CD4-positive, alpha-beta T cell (primary cell): Measurements from ENCODE around the gene PLEKHM2. TPM values are rescaled to one million over a fixed set of nuclear protein-coding genes. Genes with fewer than 3 reads are reported as not detected.

Experiments
- ATAC-seq: fragments of 200-7000 bp; cut with Tn5 transposase; one replicate; pipeline ENCODE4 v1.10.0; 2022; ENCODE audit warnings: mild to moderate bottlenecking; ENCODE audit not compliant: poor library complexity
- CTCF ChIA-PET: fragments of 350-600 bp; sonication (Branson Sonifier 250); formaldehyde crosslinking; loops from one replicate; lab custom pipeline; 2021; ENCODE audit warnings: antibody characterized with exemption, inconsistent platforms; lab: Charles Lee
- POLR2A ChIA-PET: fragments of 350-600 bp; sonication (Branson Sonifier 250); formaldehyde crosslinking; loops from one replicate; lab custom pipeline; 2021; ENCODE audit warnings: antibody characterized with exemption, inconsistent platforms; lab: Charles Lee
- DNase-seq, 14 experiments: peaks; one replicate each; pipeline ENCODE4 v3.0.0-alpha.2; 2013 to 2020; ENCODE audit warnings: mixed read lengths in 2 of 14
- H3K27ac ChIP-seq, 2 donors: one replicate each; pipeline versions ENCODE4 v1.5.1 to v1.7.0; 2013; ENCODE audit warnings: low read length in 2 of 2, low read depth in 1 of 2, mild to moderate bottlenecking in 1 of 2
- H3K27me3 ChIP-seq, 2 experiments: 1 replicate in 1 of 2; 2 replicates in 1 of 2; pipeline versions ENCODE4 v1.6.1 to v1.7.0; 2013; ENCODE audit warnings: low read length in 2 of 2, control low read depth in 1 of 2, mild to moderate bottlenecking in 1 of 2, moderate library complexity in 1 of 2; ENCODE audit not compliant: insufficient read depth in 2 of 2, control insufficient read depth in 1 of 2
- H3K36me3 ChIP-seq: one replicate; pipeline ENCODE4 v1.6.1; 2013; ENCODE audit warnings: low read length, control low read depth; ENCODE audit not compliant: insufficient read depth
- H3K4me1 ChIP-seq: one replicate; pipeline ENCODE4 v1.6.1; 2013; ENCODE audit warnings: low read length, control low read depth; ENCODE audit not compliant: insufficient read depth
- H3K4me3 ChIP-seq: one replicate; pipeline ENCODE4 v1.5.1; 2013; ENCODE audit warnings: mild to moderate bottlenecking, low read length, moderate library complexity
- H3K9me3 ChIP-seq, 2 experiments: 1 replicate in 1 of 2; 2 replicates in 1 of 2; pipeline versions ENCODE4 v1.6.1 to v1.7.0; 2013; ENCODE audit warnings: low read length in 2 of 2, mild to moderate bottlenecking in 2 of 2, control low read depth in 1 of 2, moderate library complexity in 1 of 2; ENCODE audit not compliant: control insufficient read depth in 1 of 2, insufficient read depth in 1 of 2
- H3K27ac Mint-ChIP-seq: one replicate; pipeline ENCODE4 v1.8.0; 2020; ENCODE audit warnings: mixed read lengths
- H3K27me3 Mint-ChIP-seq: one replicate; pipeline ENCODE4 v1.8.0; 2021; ENCODE audit warnings: mixed read lengths
- H3K36me3 Mint-ChIP-seq: one replicate; pipeline ENCODE4 v1.8.0; 2021; ENCODE audit warnings: low read depth, mixed read lengths
- H3K4me1 Mint-ChIP-seq: one replicate; pipeline ENCODE4 v1.8.0; 2021; ENCODE audit warnings: low read depth, mixed read lengths
- H3K4me3 Mint-ChIP-seq: one replicate; pipeline ENCODE4 v1.8.0; 2020; ENCODE audit warnings: mild to moderate bottlenecking, mixed read lengths
- H3K9me3 Mint-ChIP-seq: one replicate; pipeline ENCODE4 v1.8.0; 2020; ENCODE audit warnings: mixed read lengths
- intact Hi-C, 2 experiments: fragments of 100-400 bp; cut with DNase I in 1 of 2; cut with micrococcal nuclease in 1 of 2; formaldehyde crosslinking; loops; one replicate each; pipeline versions ENCODE4 v1.15.1 to v1.9.0; 2023 to 2025; cut with DNase I, micrococcal nuclease
- total RNA-seq, 174 experiments: library from RNA in 2 of 174; stranded (reverse) in 2 of 174; gene quantifications; one replicate each; pipeline ENCODE4 v1.2.3 and lab custom pipeline; 2021 to 2026
- TF ChIP-seq, protein P1 (sequence below): fragments of 200-600 bp; IDR thresholded peaks from one replicate; pipeline ENCODE4 v1.8.0; 2022; ENCODE audit warnings: antibody characterized with exemption, mild to moderate bottlenecking

Gene PLEKHM2
- total RNA-seq, 2 experiments from 2014 or later, result 77.5 to 82.0 TPM

DNA sequence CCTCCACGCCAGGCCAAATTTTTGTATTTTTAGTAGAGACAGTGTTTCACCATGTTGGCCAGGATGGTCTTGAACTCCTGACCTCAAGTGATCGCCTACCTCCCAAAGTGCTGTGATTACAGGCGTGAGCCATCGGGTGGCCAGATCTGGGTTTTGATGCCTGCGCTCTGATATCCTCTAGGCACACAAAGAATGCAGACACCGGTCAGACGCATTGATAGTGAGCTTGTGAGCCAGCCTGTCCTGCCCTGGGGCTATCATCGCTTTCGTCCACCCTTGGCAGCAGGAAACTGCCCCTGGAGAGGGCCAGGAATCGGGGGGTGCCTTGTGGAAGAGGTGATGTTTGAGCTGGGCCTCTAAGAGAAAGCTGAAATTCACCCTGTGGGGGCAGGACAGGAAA is 78.4 kb downstream of the PLEKHM2 start:
- TF ChIP-seq, protein P1, sequence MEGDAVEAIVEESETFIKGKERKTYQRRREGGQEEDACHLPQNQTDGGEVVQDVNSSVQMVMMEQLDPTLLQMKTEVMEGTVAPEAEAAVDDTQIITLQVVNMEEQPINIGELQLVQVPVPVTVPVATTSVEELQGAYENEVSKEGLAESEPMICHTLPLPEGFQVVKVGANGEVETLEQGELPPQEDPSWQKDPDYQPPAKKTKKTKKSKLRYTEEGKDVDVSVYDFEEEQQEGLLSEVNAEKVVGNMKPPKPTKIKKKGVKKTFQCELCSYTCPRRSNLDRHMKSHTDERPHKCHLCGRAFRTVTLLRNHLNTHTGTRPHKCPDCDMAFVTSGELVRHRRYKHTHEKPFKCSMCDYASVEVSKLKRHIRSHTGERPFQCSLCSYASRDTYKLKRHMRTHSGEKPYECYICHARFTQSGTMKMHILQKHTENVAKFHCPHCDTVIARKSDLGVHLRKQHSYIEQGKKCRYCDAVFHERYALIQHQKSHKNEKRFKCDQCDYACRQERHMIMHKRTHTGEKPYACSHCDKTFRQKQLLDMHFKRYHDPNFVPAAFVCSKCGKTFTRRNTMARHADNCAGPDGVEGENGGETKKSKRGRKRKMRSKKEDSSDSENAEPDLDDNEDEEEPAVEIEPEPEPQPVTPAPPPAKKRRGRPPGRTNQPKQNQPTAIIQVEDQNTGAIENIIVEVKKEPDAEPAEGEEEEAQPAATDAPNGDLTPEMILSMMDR, result no peak
- ChIA-PET POLR2A (no interaction called here), CTCF (no interaction called here)
- Mint-ChIP-seq H3K9me3 (no peaks in the 10 kb centered on the region), H3K36me3 (no peaks in the 10 kb centered on the region), H3K27ac (no peak overlapping the region), H3K4me3 (no peak overlapping the region), H3K4me1 (peaks cover under 1% of the 10 kb centered on the region), H3K27me3 (peaks cover 47% of the 10 kb centered on the region)
- peaks cover 12% of the 10 kb centered on the region for H3K4me1 ChIP-seq
- peaks cover 19 to 28% of the 10 kb centered on the region in 2 experiments for H3K27me3 ChIP-seq
- no peak for ATAC-seq
- H3K36me3 ChIP-seq, result no peaks in the 10 kb centered on the region
- H3K4me3 ChIP-seq, result no peak overlapping the region
- intact Hi-C loops, result no loop called here
- H3K27ac ChIP-seq, result no peak overlapping the region
- no peak for DNase-seq
- H3K9me3 ChIP-seq, result no peaks in the 10 kb centered on the region

DNA sequence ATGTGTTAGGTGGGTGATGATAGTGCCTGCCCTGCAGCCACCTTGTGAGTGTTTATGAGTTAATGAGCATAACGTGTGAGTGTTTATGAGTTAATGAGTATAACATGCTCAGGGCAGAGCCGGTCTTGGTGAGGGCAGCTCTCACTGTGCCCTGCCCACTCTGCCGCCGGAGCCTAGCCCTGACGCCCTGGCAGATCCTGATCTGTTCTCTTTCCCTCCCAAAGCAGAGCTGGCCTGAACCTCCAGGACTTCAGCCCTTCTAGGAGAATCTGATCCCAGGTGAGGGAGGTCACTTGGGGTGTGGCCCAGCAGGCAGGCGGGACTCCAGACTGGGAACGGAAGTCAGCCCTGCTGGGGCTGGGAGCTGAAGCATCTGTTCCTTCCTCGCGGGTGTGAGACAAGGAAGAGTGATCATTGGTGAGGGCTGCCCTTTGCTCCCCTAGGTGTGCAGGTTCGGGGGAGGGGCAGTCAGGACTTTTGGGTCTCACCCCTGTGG is 80.2 kb downstream of the PLEKHM2 start:
- ATAC-seq (no peak), DNase-seq (no peak)
- TF ChIP-seq, protein P1, result no peak
- Histone ChIP-seq H3K4me1 (peaks cover 3% of the 10 kb centered on the region), H3K36me3 (no peaks in the 10 kb centered on the region), H3K27ac (no peak overlapping the region), H3K27me3 (peaks cover 16 to 20% of the 10 kb centered on the region in 2 experiments), H3K4me3 (no peak overlapping the region), H3K9me3 (no peaks in the 10 kb centered on the region)
- Mint-ChIP-seq H3K9me3 (no peaks in the 10 kb centered on the region), H3K4me1 (no peaks in the 10 kb centered on the region), H3K27ac (no peak overlapping the region), H3K4me3 (no peak overlapping the region), H3K27me3 (peaks cover 38% of the 10 kb centered on the region), H3K36me3 (no peaks in the 10 kb centered on the region)
- ChIA-PET CTCF (no interaction called here), POLR2A (no interaction called here)
- intact Hi-C loops, result no loop called here

DNA sequence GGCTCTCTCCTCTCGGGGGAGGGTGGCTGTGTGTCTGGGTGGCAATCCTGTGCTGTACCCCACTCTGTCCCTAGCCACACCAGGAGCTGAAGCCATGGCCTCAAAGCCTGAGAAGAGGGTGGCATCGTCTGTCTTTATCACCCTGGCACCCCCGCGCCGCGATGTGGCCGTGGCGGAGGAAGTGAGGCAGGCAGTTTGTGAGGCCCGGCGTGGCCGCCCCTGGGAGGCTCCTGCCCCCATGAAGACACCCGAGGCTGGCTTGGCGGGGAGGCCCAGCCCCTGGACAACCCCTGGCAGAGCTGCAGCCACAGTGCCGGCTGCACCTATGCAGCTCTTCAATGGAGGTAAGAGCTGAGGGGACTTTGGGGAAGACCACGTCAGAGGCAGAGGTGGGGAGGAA is 80.8 kb downstream of the PLEKHM2 start:
- H3K9me3 ChIP-seq, result no peaks in the 10 kb centered on the region
- no peak overlapping the region for H3K4me3 ChIP-seq
- ATAC-seq, result no peak
- H3K4me3 Mint-ChIP-seq, result no peak overlapping the region
- H3K4me1 ChIP-seq, result no peaks in the 10 kb centered on the region
- no peaks in the 10 kb centered on the region for H3K36me3 Mint-ChIP-seq
- H3K36me3 ChIP-seq, result no peaks in the 10 kb centered on the region
- H3K27me3 Mint-ChIP-seq, result peaks cover 33% of the 10 kb centered on the region
- H3K27me3 ChIP-seq, result peaks cover 11 to 15% of the 10 kb centered on the region in 2 experiments
- no peaks in the 10 kb centered on the region for H3K4me1 Mint-ChIP-seq
- H3K9me3 Mint-ChIP-seq, result no peaks in the 10 kb centered on the region
- intact Hi-C loops, result no loop called here
- POLR2A ChIA-PET, result no interaction called here
- TF ChIP-seq, protein P1, result no peak
- DNase-seq, result no peak
- no peak overlapping the region for H3K27ac Mint-ChIP-seq
- CTCF ChIA-PET, result no interaction called here
- H3K27ac ChIP-seq, result no peak overlapping the region
